Measurements from ENCODE around the gene ATP5MC3. TPM values are rescaled to one million over a fixed set of nuclear protein-coding genes. Genes with fewer than 3 reads are reported as not detected.

ATP5MC3 gene
- total RNA-seq, 1 donor from 2014 or later = 311 TPM

DNA sequence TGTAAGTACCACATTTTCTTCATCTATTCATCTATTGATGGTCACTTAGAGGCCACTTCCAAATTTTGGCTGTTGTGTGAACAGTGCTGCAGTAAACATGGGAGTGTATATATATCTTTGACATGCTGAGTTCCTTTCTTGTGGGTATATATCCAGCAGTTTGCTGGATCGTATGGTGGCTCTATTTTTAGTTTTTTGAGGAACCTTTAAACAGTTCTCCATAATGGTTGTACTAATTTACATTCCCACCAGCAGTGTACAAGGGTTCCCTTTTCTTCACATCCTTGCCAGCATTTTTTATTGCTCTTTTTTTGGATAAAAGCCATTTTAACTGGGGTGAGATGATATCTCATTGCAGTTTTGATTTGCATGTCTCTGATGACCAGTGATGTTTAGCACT is 7.3 kb upstream of the ATP5MC3 start:
- TF ChIP-seq CTCF (conservative IDR thresholded peaks at IDR 0.05) = no peak
- peaks cover 4% of the 10 kb centered on the region for H3K27me3 Mint-ChIP-seq
- no peak overlapping the region for H3K4me3 Mint-ChIP-seq
- peaks cover 4% of the 10 kb centered on the region for H3K9me3 Mint-ChIP-seq
- H3K36me3 Mint-ChIP-seq = no peaks in the 10 kb centered on the region
- no peak for DNase-seq (ENCODE audit: extremely low spot score, unreplicated experiment)
- H3K27ac Mint-ChIP-seq = no peak overlapping the region
- no peaks in the 10 kb centered on the region for H3K4me1 Mint-ChIP-seq (ENCODE audit: unreplicated experiment)

DNA sequence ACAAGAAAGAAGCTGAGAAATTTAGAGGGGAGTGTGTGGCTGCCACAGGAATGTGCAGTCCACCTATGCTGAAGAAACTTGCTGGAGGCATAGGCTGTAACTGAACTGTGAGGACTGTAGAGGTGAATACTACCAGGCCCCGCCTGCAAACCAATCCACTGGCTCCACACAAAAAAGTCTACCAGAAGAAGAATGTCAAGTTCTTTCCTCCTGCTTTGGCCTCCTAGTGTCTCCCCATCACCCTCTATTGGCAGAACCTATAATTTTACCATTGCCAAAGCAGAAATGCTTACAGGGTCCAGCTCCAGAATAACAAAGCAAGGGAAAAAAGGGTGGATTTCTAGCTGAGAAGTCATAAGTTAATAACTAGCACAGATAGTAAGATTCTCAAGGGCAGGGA is 5.9 kb upstream of the ATP5MC3 start:
- Mint-ChIP-seq H3K4me1 (ENCODE audit: unreplicated experiment) (no peaks in the 10 kb centered on the region), H3K9me3 (no peaks in the 10 kb centered on the region), H3K27ac (no peak overlapping the region), H3K4me3 (no peak overlapping the region), H3K27me3 (peaks cover 4% of the 10 kb centered on the region), H3K36me3 (no peaks in the 10 kb centered on the region)
- no peak for DNase-seq (ENCODE audit: extremely low spot score, unreplicated experiment)
- peak; percentile 35 for TF ChIP-seq CTCF (conservative IDR thresholded peaks at IDR 0.05)

DNA sequence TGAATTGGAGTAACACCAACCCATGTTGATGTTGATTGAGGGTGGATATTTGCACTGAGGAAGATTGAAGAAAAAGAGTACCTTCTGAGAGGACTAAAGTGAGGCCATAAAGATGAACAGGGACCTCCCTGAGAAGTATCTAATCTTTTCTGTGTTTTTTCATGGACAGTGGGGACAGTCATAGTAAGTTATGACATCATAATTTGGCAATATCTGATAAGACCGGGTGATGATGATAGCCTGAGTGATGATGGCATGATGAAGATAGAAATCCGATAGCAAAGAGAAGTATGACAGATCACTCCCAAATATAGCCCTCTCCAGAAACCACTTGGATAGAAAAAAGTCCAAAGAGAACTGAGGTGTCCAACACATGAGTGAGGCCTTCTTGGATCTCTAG is 2.2 kb upstream of the ATP5MC3 start:
- Mint-ChIP-seq H3K4me1 (ENCODE audit: unreplicated experiment) (peaks cover 14% of the 10 kb centered on the region), H3K9me3 (peaks cover 7% of the 10 kb centered on the region), H3K27ac (no peak overlapping the region), H3K4me3 (no peak overlapping the region), H3K36me3 (peaks cover 12% of the 10 kb centered on the region), H3K27me3 (peaks cover 2% of the 10 kb centered on the region)
- TF ChIP-seq CTCF (conservative IDR thresholded peaks at IDR 0.05) = no peak
- DNase-seq (ENCODE audit: extremely low spot score, unreplicated experiment) = no peak

GRCh38 chr2:175181877-175182308 is 383 bp upstream of the ATP5MC3 start:
- no peak for TF ChIP-seq CTCF (conservative IDR thresholded peaks at IDR 0.05)
- peak overlapping the region; percentile 84 for H3K27ac Mint-ChIP-seq
- H3K9me3 Mint-ChIP-seq = peaks cover 7% of the 10 kb centered on the region
- H3K4me3 Mint-ChIP-seq = peak overlapping the region; percentile 93
- H3K36me3 Mint-ChIP-seq = peaks cover 16% of the 10 kb centered on the region
- H3K27me3 Mint-ChIP-seq = no peaks in the 10 kb centered on the region
- no peak for DNase-seq (ENCODE audit: extremely low spot score, unreplicated experiment)
- peaks cover 14% of the 10 kb centered on the region for H3K4me1 Mint-ChIP-seq (ENCODE audit: unreplicated experiment)

GRCh38 chr2:175180701-175181103 is 808 bp downstream of the ATP5MC3 start:
- H3K27ac Mint-ChIP-seq = peak overlapping the region; percentile 84
- H3K36me3 Mint-ChIP-seq = peaks cover 21% of the 10 kb centered on the region
- H3K4me3 Mint-ChIP-seq = peak overlapping the region; percentile 93
- peaks cover 7% of the 10 kb centered on the region for H3K9me3 Mint-ChIP-seq
- no peaks in the 10 kb centered on the region for H3K27me3 Mint-ChIP-seq
- H3K4me1 Mint-ChIP-seq (ENCODE audit: unreplicated experiment) = peaks cover 14% of the 10 kb centered on the region
- DNase-seq (ENCODE audit: extremely low spot score, unreplicated experiment) = no peak
- TF ChIP-seq CTCF (conservative IDR thresholded peaks at IDR 0.05) = no peak

DNA sequence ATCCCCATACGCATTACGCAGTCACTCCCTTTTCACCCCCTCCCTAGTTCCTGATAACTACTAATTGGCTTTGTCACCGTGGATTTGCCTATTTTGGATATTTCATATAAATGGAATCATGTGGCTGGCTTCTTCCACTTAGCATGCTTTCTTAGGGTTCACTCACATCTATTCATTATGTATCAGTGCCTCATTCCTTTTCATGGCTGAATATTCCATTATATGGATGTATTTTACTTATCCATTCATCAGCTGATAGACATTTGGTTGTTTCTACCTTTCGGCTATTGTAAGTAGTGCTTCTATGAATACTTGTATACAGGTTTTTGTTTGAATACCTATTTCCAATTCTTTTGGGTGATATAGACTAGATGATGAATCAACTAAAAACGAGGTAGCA is 4.9 kb downstream of the ATP5MC3 start:
- no peak for TF ChIP-seq CTCF (conservative IDR thresholded peaks at IDR 0.05)
- peaks cover 21% of the 10 kb centered on the region for H3K36me3 Mint-ChIP-seq
- H3K27me3 Mint-ChIP-seq = no peaks in the 10 kb centered on the region
- H3K4me1 Mint-ChIP-seq (ENCODE audit: unreplicated experiment) = peaks cover 10% of the 10 kb centered on the region
- peaks cover 2% of the 10 kb centered on the region for H3K9me3 Mint-ChIP-seq
- DNase-seq (ENCODE audit: extremely low spot score, unreplicated experiment) = no peak
- no peak overlapping the region for H3K4me3 Mint-ChIP-seq
- H3K27ac Mint-ChIP-seq = no peak overlapping the region
